Testis (tissue), 2 donors: ENCODE results near the gene LMOD2.

Experiments
- CTCF ChIP-seq, 3 experiments: fragments of 450-650 bp in 2 of 3; fragments of 200-600 bp in 1 of 3; sonication (generic) in 1 of 3; IDR thresholded peaks; one replicate each; pipeline ENCODE4 v1.5.1; 2016 to 2019; ENCODE audit warnings: antibody characterized with exemption in 3 of 3, mild to moderate bottlenecking in 2 of 3, moderate library complexity in 1 of 3
- POLR2A ChIP-seq: fragments of 450-650 bp; IDR thresholded peaks from one replicate; pipeline ENCODE4 v1.6.1; 2017; ENCODE audit warnings: antibody characterized with exemption, mild to moderate bottlenecking, moderate library complexity

- TF ChIP-seq CTCF (IDR thresholded peaks at IDR 0.05) (no peak), POLR2A (no peak)
Observed at GRCh38 chr7:123637203-123637602, 18.5 kb upstream of the LMOD2 start.
